ENCODE data around the gene CLIC4.

DNA sequence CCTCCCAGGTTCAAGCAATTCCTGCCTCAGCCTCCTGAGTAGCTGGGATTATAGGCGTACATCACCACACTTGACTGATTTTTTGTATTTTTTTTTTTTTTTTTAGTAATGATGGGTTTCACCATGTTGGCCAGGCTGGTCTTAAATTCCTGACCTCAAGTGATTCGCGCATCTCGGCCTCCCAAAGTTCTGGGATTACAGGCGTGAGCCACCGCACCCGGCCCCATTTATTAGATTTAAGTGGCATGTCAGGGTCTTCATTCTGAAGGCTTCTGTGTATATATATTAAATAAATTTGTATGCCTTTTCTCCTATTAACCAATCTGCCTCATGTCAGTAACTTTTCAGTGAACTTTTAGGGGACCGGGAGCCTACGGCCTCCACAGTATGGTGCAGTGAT is 6.0 kb upstream of the CLIC4 start:
- no peak for TF ChIP-seq TCF4 (CRISPR knock-in tag; IDR thresholded peaks at IDR 0.05; ENCODE audit: borderline replicate concordance)
- TF ChIP-seq, protein P1, sequence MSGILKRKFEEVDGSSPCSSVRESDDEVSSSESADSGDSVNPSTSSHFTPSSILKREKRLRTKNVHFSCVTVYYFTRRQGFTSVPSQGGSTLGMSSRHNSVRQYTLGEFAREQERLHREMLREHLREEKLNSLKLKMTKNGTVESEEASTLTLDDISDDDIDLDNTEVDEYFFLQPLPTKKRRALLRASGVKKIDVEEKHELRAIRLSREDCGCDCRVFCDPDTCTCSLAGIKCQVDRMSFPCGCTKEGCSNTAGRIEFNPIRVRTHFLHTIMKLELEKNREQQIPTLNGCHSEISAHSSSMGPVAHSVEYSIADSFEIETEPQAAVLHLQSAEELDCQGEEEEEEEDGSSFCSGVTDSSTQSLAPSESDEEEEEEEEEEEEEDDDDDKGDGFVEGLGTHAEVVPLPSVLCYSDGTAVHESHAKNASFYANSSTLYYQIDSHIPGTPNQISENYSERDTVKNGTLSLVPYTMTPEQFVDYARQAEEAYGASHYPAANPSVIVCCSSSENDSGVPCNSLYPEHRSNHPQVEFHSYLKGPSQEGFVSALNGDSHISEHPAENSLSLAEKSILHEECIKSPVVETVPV (CRISPR knock-in tag; IDR thresholded peaks at IDR 0.05), result no peak
- no peak for TF ChIP-seq ISL1 (CRISPR knock-in tag; IDR thresholded peaks at IDR 0.05)
- TF ChIP-seq, protein P2, sequence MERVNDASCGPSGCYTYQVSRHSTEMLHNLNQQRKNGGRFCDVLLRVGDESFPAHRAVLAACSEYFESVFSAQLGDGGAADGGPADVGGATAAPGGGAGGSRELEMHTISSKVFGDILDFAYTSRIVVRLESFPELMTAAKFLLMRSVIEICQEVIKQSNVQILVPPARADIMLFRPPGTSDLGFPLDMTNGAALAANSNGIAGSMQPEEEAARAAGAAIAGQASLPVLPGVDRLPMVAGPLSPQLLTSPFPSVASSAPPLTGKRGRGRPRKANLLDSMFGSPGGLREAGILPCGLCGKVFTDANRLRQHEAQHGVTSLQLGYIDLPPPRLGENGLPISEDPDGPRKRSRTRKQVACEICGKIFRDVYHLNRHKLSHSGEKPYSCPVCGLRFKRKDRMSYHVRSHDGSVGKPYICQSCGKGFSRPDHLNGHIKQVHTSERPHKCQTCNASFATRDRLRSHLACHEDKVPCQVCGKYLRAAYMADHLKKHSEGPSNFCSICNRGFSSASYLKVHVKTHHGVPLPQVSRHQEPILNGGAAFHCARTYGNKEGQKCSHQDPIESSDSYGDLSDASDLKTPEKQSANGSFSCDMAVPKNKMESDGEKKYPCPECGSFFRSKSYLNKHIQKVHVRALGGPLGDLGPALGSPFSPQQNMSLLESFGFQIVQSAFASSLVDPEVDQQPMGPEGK (CRISPR knock-in tag; IDR thresholded peaks at IDR 0.05; ENCODE audit: borderline replicate concordance), result no peak
